ENCODE data around the gene AMZ1.

Gene AMZ1

GRCh38 chr7:2750004-2750407 is 62.0 kb downstream of the AMZ1 start:
- DNase-seq (ENCODE audit: low read depth in 3 of 3): no peak

DNA sequence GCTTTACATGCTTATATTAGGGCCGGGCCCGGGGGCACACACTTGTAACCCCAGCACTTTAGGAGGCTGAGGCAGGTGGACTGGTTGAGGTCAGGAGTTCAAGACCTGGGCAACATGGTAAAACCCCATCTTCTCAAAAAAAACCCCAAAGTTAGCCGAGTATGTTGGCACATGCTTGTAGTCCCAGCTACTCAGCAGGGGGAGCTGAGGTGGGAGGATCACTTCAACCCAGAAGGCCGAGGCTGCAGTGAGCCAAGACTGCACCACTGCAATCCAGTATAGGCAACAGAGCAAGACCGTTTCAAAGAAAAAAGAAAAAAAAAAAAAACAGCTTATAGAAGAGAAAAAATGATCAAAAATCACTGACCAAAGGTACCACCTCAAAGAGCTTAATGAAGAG is 63.1 kb downstream of the AMZ1 start:
- DNase-seq (ENCODE audit: low read depth in 3 of 3): no peak

DNA sequence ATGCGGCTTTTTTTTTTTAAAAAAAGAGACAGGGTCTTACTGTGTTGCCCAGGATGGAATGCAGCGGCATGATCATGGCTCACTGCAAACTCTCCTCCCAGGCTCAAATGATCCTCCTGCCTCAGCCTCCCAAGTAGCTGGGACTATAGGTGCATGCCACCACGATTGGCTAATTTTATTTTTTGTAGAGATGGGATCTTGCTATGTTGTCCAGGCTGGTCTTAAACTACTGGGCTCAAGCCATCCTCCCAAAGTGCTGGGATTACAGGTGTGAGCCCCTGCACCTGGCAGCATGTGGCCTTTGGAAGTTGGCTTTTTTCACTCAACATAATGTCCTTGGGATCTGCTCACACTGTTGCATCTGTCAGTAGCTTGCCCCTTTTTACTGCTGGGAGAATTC is 65.1 kb downstream of the AMZ1 start:
- DNase-seq (ENCODE audit: low read depth in 3 of 3): no peak

GRCh38 chr7:2754086-2754485 is 66.1 kb downstream of the AMZ1 start:
- no peak for DNase-seq (ENCODE audit: low read depth in 3 of 3)

GRCh38 chr7:2754912-2755311 is 66.9 kb downstream of the AMZ1 start:
- no peak for DNase-seq (ENCODE audit: low read depth in 3 of 3)

- DNase-seq (ENCODE audit: low read depth in 3 of 3): no peak
Measured at GRCh38 chr7:2755531-2755930, 67.5 kb downstream of the AMZ1 start.

DNA sequence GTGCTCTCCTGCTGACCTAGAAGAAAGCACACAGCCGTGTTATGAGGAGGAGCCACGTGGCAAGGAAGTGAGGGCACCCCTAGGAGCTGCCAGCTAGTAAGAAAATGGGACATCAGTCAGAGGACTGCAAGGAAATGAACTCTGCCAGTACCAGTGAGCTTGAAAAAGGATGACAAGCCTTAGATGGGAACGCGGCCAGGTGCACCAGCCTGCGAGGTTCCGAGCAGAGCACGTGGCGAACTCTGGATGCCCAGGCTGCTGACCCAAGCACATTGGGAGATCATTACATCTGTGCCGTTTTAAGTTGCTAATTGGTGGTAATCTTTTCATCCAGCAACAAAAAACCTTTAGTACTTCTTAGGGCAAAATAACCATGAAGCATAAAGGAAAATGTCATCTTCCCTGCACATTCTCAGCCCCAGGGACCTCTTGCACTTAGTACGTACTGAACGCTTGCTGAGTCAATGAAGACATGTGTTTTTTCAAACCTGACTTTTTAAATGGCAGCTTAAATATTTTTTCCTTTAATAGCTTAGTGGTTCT is 69.4 kb downstream of the AMZ1 start:
- no peak for DNase-seq (ENCODE audit: low read depth in 3 of 3)

DNA sequence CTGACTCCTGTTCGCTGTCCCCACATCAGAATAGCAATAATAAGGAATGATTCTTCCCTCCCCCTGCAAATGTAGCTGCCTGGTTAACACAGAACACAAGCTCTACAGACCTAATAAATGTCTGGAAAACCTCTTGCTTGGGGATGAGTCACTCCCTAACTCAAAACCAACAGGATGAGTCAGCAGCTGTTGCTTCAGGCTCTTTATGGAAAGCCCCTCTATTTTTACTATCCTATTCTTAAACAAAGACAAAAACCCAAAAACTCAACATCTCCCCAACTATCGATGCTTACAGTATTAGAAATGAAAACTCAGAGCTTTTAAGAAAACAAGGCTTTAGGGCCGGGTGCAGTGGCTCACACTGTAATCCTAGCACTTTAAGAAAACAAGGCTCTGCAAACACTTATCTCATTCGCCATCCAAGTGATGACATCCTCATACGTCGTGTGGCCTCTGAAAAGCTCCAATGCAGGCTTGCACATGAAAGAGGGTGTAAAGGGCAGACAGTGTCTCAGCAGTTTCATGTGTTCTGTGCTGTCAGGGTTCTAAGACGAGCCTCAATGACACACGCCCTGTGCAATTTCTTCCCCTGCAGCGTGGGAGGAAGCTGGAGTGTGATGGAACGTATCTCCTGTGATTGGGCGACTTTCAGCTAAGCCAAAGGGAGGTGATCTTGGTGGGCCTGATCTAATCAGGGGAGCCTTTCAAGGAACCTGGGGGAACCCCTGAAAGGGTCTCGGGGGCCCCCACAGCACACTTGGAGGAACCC is 70.1 kb downstream of the AMZ1 start:
- peak; percentile 58 to 82 (median 71) for DNase-seq (ENCODE audit: low read depth in 3 of 3)

DNA sequence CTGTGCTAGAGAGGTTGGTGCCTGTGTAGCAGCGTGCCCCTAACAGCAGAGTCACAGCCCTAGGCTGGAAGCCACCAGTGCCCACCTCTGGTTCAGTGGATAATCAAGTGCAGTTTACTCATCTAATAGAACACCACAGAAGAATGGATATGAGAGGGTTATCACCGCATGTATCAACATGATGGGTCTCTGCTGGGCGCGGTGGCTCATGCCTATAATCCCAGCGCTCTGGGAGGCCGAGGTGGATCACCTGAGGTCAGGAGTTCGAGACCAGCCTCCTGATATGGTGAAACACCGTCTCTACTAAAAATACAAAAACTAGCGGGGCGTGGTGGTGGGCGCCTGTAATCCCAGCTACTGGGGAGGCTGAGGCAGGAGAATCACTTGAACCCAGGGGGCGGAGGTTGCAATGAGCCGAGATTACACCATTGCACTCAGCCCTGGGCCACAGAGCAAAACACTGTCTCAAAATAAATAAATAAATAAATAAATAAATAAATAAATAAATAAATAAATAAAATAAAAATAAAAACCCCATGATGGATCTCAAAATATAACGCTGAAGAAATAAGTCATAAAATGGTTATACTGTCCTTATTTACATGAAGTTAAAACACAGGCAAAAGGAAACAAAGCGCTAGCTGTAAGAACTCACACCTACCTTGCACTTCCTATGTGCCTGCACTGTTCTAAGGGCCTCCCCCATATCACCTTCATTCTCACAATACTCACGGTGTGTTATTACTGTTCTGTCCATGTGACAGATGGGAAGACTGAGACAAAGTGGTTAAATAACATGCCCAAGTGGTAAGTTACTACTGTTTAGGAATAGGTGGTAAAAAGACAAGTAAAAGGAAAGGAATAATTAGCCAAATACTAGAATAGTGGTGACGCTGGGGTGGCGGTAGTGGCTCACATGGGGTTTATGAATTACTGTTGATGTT is 70.9 kb downstream of the AMZ1 start:
- no peak for DNase-seq (ENCODE audit: low read depth in 3 of 3)

GRCh38 chr7:2759736-2760097 is 71.7 kb downstream of the AMZ1 start:
- no peak for DNase-seq (ENCODE audit: low read depth in 3 of 3)

- no peak for DNase-seq (ENCODE audit: low read depth in 3 of 3)
Measured at GRCh38 chr7:2760098-2760889, 72.3 kb downstream of the AMZ1 start.

- no peak for DNase-seq (ENCODE audit: low read depth in 3 of 3)
Measured at GRCh38 chr7:2761131-2761624, 73.2 kb downstream of the AMZ1 start.

GRCh38 chr7:2761801-2762497 is 73.9 kb downstream of the AMZ1 start:
- no peak for DNase-seq (ENCODE audit: low read depth in 3 of 3)

DNA sequence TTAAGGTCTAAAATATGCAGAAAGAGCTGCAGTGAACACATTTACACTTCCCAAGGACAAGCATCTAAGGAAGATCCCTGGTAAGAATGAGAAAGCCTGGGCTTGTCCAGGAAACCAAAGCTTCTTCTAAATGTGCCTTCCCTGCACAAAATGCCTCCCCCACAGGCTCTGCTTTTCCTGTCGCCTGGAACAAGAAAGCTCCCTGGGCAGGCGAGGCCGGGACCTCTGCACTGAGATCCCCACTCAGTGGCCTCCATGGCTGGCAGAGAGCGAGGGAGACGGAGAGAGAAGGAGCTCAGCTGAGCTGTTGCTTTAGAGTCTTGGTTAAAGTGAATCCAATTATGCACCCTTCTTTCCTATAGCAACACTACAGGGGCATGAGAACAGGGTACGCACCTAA is 75.6 kb downstream of the AMZ1 start:
- no peak for DNase-seq (ENCODE audit: low read depth in 3 of 3)

DNA sequence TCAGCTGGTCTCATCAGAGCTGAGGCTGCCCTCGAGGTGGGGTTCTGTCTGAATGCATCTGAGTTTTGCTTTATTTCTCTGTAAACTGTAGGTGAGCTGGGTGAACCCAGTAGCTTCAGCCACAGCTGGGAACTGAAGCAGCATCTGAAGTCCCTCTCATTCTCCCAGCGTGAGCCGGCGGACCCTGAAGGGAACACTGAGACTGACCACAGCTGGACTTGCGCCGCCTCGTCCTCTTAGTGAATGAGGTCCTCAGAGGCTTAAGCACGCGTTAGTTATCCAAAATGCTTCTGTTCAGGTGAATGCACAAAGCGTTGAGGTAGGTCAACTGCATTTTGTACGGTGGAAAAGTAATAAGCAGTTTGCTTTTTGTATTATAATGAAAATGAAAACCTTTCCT is 76.6 kb downstream of the AMZ1 start:
- no peak for DNase-seq (ENCODE audit: low read depth in 3 of 3)

Measured in stimulated activated CD4-positive, alpha-beta T cell treated with anti-CD3 and anti-CD28 coated beads, TNF-alpha, amount 100 ng/mL, for 48 hours (primary cell).